Psoas muscle (tissue), 8 donors: Measurements from ENCODE around the gene WFDC11. TPM values are rescaled to one million over a fixed set of nuclear protein-coding genes. Genes with fewer than 3 reads are reported as not detected.
A peak's percentile ranks its signal among the peaks of the same experiment; 100 is the strongest.

Source experiments
- ATAC-seq, 4 donors: fragments of 200-7000 bp; cut with Tn5 transposase; one replicate each; pipeline ENCODE4 v1.9.1; 2020; ENCODE audit warnings: moderate library complexity in 3 of 4, mild to moderate bottlenecking in 2 of 4
- DNase-seq, 2 donors: peaks; one replicate each; pipeline ENCODE4 v3.0.0-alpha.2; 2020
- H3K27ac ChIP-seq: fragments of 200-600 bp; one replicate; pipeline ENCODE4 v1.8.0; 2022
- H3K27me3 ChIP-seq, 3 donors: fragments of 200-600 bp in 1 of 3; one replicate each; pipeline versions ENCODE4 v1.6.1 to v1.8.0; 2013 to 2022; ENCODE audit warnings: low read length in 2 of 3, mild to moderate bottlenecking in 2 of 3, moderate library complexity in 1 of 3; ENCODE audit not compliant: insufficient read depth in 3 of 3
- H3K36me3 ChIP-seq, 2 donors: fragments of 200-600 bp in 1 of 2; one replicate each; pipeline versions ENCODE4 v1.6.1 to v1.8.0; 2013 to 2022; ENCODE audit warnings: low read depth in 1 of 2, mild to moderate bottlenecking in 1 of 2, moderate library complexity in 1 of 2; ENCODE audit not compliant: insufficient read depth in 1 of 2
- H3K4me1 ChIP-seq: fragments of 200-600 bp; one replicate; pipeline ENCODE4 v1.8.0; 2022
- H3K4me3 ChIP-seq: fragments of 200-600 bp; one replicate; pipeline ENCODE4 v1.8.0; 2022; ENCODE audit warnings: mild to moderate bottlenecking
- H3K9me3 ChIP-seq: fragments of 200-600 bp; one replicate; pipeline ENCODE4 v1.8.0; 2022
- WGBS, 3 donors: extraction: QIAGEN DNeasy Blood & Tissue Kit; methylation state at CpG; one replicate each; pipeline versions ENCODE4 v1.1.6 to v1.1.7; 2013; 5-methylcytosine and 5-hydroxymethylcytosine counted together
- intact Hi-C, 2 donors: fragments of 100-400 bp; cut with DNase I; formaldehyde crosslinking; loops; one replicate each; pipeline versions ENCODE4 v1.11.0 to v1.14.2; 2022
- polyA plus RNA-seq, 3 donors: library from polyadenylated mRNA; stranded (reverse); fragments of 200-250 nt; gene quantifications; one replicate each; pipeline ENCODE4 v1.2.3, GENCODE V29; 2013
- total RNA-seq, 4 donors: library from RNA; stranded (reverse); fragmentation: NEBNext Ultra II Directional in 2 of 4; extraction: Animal tissue kit (Norgen Biotek cat#: 25700) in 2 of 4; gene quantifications; one replicate each; pipeline versions ENCODE4 v1.2.1 to v1.2.4, GENCODE V29; 2021 to 2023
- TF ChIP-seq, protein P1 (sequence below): fragments of 200-600 bp; IDR thresholded peaks from one replicate; pipeline ENCODE4 v1.8.0; 2022; ENCODE audit warnings: antibody characterized with exemption
- donor health status: healthy with polysubstance abuse.
- donor health status: DM: no; HTN: no; CAD: no; lungs with moderate emphysema.
- donor health status: Bipolar disorder and iron deficiency.
- donor health status: healthy.
- donor health status: DM: yes; HTN: yes; CAD: no.
- donor health status: DM: no; HTN: no; CAD: no.
- donor health status: DM: no; HTN: no; CAD: no.
- donor health status: DM: yes; HTN: yes; CAD: no.

Gene WFDC11
- total and polyA plus RNA-seq, 7 donors: not detected

DNA sequence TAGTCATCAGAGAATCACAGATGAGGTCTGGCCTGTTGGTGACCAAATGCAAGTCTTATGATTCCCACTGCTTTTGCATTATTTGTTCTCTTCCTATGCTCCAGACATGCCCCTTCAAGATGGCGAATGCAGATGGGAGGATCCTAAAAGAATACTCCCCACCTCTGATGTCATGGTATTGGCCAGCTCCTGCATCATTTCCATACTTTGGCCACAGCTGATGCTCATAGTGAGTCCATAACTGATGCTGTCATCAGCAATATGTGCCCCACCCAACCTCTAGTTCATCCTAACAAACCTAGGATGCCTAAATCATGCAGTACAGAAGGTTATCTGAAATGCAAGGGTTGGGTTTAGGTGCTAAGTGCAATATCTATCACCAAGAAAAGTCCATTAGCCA is 33.5 kb downstream of the WFDC11 start:
- no peak overlapping the region for H3K4me3 ChIP-seq
- no peaks in the 10 kb centered on the region for H3K4me1 ChIP-seq
- TF ChIP-seq, protein P1, sequence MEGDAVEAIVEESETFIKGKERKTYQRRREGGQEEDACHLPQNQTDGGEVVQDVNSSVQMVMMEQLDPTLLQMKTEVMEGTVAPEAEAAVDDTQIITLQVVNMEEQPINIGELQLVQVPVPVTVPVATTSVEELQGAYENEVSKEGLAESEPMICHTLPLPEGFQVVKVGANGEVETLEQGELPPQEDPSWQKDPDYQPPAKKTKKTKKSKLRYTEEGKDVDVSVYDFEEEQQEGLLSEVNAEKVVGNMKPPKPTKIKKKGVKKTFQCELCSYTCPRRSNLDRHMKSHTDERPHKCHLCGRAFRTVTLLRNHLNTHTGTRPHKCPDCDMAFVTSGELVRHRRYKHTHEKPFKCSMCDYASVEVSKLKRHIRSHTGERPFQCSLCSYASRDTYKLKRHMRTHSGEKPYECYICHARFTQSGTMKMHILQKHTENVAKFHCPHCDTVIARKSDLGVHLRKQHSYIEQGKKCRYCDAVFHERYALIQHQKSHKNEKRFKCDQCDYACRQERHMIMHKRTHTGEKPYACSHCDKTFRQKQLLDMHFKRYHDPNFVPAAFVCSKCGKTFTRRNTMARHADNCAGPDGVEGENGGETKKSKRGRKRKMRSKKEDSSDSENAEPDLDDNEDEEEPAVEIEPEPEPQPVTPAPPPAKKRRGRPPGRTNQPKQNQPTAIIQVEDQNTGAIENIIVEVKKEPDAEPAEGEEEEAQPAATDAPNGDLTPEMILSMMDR: no peak
- intact Hi-C loops: no loop called here
- no peak for ATAC-seq
- DNase-seq: no peak
- WGBS, 3 donors: 85 to 100% (median 94%) methylated on average over 1 of the region's 1 CpG
- H3K9me3 ChIP-seq: no peaks in the 10 kb centered on the region
- no peaks in the 10 kb centered on the region for H3K27me3 ChIP-seq
- H3K36me3 ChIP-seq: no peaks in the 10 kb centered on the region
- no peak overlapping the region for H3K27ac ChIP-seq

DNA sequence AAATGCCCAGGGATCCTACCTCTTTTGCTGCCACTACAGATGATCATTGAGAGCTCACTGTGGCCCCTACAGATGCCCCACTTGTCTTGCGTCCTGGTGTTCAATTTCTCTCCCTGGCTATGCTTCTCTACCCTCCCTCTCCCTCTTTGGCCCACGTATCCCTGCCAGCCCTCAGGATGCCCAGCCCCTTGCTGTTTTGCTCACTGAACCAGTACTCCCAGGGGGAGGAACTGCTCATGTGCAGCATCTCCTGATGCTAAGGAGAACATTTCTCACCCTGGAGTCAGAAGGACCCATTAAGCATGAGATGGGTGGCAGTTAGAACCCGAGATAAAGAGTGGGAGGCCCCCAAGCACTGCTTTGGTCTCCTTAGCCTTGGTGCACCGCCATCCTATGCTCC is 38.9 kb downstream of the WFDC11 start, which contains the start of gene WFDC9:
Gene WFDC9 (minus strand): TSS at position 101 of the 400 bp plus-strand sequence. CDS start 21,103 bp downstream, outside the sequence.
- no peak within 1 kb of the TSS for H3K4me3 ChIP-seq
- no peaks in the 10 kb centered on the region for H3K4me1 ChIP-seq
- DNase-seq (no peak), ATAC-seq (no peak)
- TF ChIP-seq, protein P1: no peak
- intact Hi-C loops: no loop called here
- no peaks in the 10 kb centered on the region for H3K9me3 ChIP-seq
- no peak within 1 kb of the TSS for H3K27ac ChIP-seq
- H3K27me3 ChIP-seq: peaks cover 0 to 2% (median 2%) of the 10 kb centered on the region in 3 donors
- WGBS, 3 donors: 50 to 60% (median 58%) methylated on average over 4 of the region's 4 CpGs
- no peaks in the 10 kb centered on the region for H3K36me3 ChIP-seq

DNA sequence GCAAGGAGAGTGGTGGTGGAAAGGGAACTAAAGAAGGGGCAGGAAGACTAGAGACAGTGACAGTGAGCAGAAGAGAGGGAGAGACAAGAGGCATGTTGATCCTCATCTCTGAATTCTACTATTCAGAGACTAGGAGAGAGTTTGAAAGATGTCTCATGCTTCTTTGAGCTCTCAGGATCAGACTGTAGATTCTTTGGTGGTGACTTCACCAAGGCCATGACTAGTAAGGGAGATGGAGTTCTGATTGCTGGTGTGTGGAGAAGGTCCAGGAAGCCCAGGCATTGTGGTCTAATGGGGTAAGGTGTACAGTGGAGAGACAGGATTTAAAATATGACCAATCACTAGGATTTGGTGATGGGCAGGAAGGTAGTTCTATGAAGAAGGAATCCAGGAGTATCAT is 39.7 kb downstream of the WFDC11 start:
- no peaks in the 10 kb centered on the region for H3K9me3 ChIP-seq
- ATAC-seq (no peak), DNase-seq (no peak)
- intact Hi-C loops: no loop called here
- no peak overlapping the region for H3K27ac ChIP-seq
- no peak overlapping the region for H3K4me3 ChIP-seq
- TF ChIP-seq, protein P1: no peak
- no peaks in the 10 kb centered on the region for H3K36me3 ChIP-seq
- H3K4me1 ChIP-seq: no peaks in the 10 kb centered on the region
- peaks cover under 1 to 2% (median 2%) of the 10 kb centered on the region in 3 donors for H3K27me3 ChIP-seq

DNA sequence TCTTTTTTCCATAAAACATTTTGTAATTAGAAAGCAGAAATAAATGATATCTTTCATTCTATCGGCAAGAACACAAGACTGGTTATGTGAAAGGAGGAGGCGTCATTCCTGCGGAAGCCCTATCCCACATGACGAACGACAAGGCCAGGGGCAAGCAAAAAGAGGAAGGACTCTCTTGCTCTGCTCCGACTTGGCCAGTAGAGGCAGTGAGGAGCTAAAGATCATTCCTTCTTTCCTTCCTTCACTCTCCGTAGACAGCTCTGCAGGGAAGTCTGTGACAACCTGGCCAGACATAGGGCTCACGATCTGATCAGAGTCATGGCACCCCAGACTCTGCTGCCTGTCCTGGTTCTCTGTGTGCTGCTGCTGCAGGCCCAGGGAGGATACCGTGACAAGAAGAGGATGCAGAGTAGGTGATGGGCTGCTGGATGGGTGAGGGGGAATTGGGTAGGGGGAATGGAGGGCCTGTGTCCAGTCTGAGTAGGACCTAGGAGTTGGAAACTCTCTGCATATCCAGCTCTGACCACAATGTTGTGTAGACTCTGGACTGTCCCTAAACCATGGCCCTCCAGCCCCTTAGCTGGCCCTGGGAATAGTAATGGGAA is 40.4 kb downstream of the WFDC11 start, which contains the start of gene WFDC10A:
Gene WFDC10A (plus strand): TSS at position 244 of the 605 bp plus-strand sequence. CDS start 75 bp downstream, at position 319.
- no peak for DNase-seq
- WGBS, 3 donors: 8 to 9% (median 8%) methylated on average over 9 of the region's 9 CpGs
- intact Hi-C loops: no loop called here
- Histone ChIP-seq H3K27me3 (peaks cover 2 to 4% (median 2%) of the 10 kb centered on the region in 3 donors), H3K9me3 (no peaks in the 10 kb centered on the region), H3K4me3 (no peak within 1 kb of the TSS), H3K4me1 (no peaks in the 10 kb centered on the region), H3K27ac (no peak within 1 kb of the TSS), H3K36me3 (no peaks in the 10 kb centered on the region)
- TF ChIP-seq, protein P1: peak; percentile 33
- ATAC-seq: peak in 2 of 4 donors; percentile 27 to 36

DNA sequence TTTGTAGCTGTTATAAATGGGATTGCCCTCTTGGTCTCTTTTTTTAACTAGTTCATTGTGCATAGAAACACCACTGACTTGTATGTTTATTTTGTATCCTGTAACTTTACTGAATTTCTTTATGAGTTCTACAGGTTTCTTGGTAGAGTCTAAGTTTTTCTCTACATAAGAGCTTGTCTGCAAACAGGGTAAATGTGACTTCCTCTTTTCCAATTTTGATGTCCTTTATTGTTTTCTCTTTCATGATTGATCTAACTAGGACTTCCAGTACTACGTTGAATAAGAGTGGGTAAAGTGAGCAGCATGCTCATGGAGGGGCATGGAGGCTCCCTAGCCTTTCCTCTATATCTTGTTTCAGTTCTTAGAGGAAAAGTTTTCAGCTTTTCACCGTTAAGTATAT is 43.5 kb downstream of the WFDC11 start:
- TF ChIP-seq, protein P1: no peak

More for the DNA sequence above, 43.5 kb downstream of the WFDC11 start:
- WGBS, 3 donors: 53 to 74% (median 67%) methylated on average over 2 of the region's 2 CpGs
- ATAC-seq: no peak
- no peak overlapping the region for H3K4me3 ChIP-seq
- intact Hi-C loops: no loop called here
- no peaks in the 10 kb centered on the region for H3K36me3 ChIP-seq
- no peak for DNase-seq
- H3K27me3 ChIP-seq: peaks cover 2 to 4% (median 2%) of the 10 kb centered on the region in 3 donors
- no peaks in the 10 kb centered on the region for H3K4me1 ChIP-seq
- no peak overlapping the region for H3K27ac ChIP-seq
- H3K9me3 ChIP-seq: no peaks in the 10 kb centered on the region
